ENCODE results near the gene ECSIT. TPM values are rescaled to one million over a fixed set of nuclear protein-coding genes. Genes with fewer than 3 reads are reported as not detected.

Gene ECSIT
- total and polyA plus RNA-seq, 10 donors: 30.2 to 55.1 (median 36.3) TPM

DNA sequence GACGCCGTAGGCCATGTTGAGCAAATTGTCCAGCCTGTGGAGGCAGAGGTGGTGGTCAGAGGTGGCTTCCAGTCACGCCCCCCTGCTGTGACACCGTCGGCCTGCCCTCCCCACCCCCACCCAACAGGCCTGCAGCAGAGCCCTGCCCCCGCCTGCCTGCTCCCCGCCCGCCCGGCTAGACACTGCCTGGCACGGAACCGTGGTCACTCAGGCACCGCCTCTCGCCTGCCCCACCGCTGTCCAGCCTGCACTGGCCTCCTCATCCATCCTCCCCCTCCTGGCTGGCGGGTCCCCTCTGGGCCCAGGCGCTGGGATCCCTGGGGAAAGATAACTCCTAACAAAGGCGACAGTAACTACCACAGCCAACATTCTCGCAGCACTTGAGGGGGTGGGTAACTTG is 71.8 kb downstream of the ECSIT start:
- H3K27ac ChIP-seq: no peak overlapping the region
- TF ChIP-seq POLR2A (IDR thresholded peaks at IDR 0.05) (no peak), POLR2AphosphoS5 (IDR thresholded peaks at IDR 0.05) (no peak)
- TF ChIP-seq, protein P1, sequence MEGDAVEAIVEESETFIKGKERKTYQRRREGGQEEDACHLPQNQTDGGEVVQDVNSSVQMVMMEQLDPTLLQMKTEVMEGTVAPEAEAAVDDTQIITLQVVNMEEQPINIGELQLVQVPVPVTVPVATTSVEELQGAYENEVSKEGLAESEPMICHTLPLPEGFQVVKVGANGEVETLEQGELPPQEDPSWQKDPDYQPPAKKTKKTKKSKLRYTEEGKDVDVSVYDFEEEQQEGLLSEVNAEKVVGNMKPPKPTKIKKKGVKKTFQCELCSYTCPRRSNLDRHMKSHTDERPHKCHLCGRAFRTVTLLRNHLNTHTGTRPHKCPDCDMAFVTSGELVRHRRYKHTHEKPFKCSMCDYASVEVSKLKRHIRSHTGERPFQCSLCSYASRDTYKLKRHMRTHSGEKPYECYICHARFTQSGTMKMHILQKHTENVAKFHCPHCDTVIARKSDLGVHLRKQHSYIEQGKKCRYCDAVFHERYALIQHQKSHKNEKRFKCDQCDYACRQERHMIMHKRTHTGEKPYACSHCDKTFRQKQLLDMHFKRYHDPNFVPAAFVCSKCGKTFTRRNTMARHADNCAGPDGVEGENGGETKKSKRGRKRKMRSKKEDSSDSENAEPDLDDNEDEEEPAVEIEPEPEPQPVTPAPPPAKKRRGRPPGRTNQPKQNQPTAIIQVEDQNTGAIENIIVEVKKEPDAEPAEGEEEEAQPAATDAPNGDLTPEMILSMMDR (IDR thresholded peaks at IDR 0.05 in 8 of 11, conservative IDR thresholded peaks at IDR 0.05 in 3 of 11): no peak
- H3K27me3 ChIP-seq (replicated peaks in 1 of 7): peaks cover 0 to 34% (median 7%) of the 10 kb centered on the region in 7 donors
- intact Hi-C loops (cut with DNase I; ENCODE audit: low total_unique reads): no loop called here
- WGBS, 5 donors: 46 to 65% (median 51%) methylated on average over 14 to 18 of the region's 18 CpGs
- no peak overlapping the region for H3K4me3 ChIP-seq
- H3K9me3 ChIP-seq: no peaks in the 10 kb centered on the region
- no peak for DNase-seq
- H3K36me3 ChIP-seq: no peaks in the 10 kb centered on the region
- H3K4me1 ChIP-seq: peaks cover 0 to 6% (median under 1%) of the 10 kb centered on the region in 6 donors

DNA sequence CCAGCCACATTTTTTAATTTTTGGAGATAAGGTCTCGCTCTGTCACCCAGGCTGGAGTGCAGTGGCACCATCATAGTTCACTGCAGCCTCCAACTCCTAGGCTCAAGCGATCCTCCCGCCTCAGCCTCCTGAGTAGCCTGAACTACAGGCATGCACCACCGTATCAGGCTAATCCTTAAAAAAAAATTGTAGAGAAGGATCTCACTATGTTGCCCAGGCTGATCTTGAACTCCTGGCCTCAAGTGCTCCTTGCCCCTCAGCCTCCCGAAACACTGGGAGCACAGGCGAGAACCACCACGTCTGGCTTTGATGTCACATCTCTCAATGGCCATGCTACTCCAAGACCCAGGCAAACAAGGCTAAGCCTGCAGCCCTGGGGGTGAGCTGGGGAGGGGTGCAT is 72.3 kb downstream of the ECSIT start:
- H3K4me1 ChIP-seq: peaks cover 0 to 6% (median 2%) of the 10 kb centered on the region in 6 donors
- H3K9me3 ChIP-seq: no peaks in the 10 kb centered on the region
- TF ChIP-seq POLR2A (IDR thresholded peaks at IDR 0.05) (no peak), POLR2AphosphoS5 (IDR thresholded peaks at IDR 0.05) (no peak)
- TF ChIP-seq, protein P1 (IDR thresholded peaks at IDR 0.05 in 8 of 11, conservative IDR thresholded peaks at IDR 0.05 in 3 of 11): no peak
- no peak overlapping the region for H3K4me3 ChIP-seq
- no peak for DNase-seq
- intact Hi-C loops (cut with DNase I; ENCODE audit: low total_unique reads): no loop called here
- H3K36me3 ChIP-seq: no peaks in the 10 kb centered on the region
- peaks cover 0 to 35% (median 7%) of the 10 kb centered on the region in 7 donors for H3K27me3 ChIP-seq (replicated peaks in 1 of 7)
- H3K27ac ChIP-seq: no peak overlapping the region
- 88 to 99% (median 89%) methylated on average over 7 of the region's 7 CpGs for WGBS, 5 donors

Small RNAs within 50 kb of the gene (microRNA-seq; reads per million reads assigned to microRNA genes)
- gene MIR7974: 0 reads per million in 3 donors

Small RNAs within 50 kb of the gene (small RNA-seq; reads per million reads assigned to genes)
- gene MIR7974: 0 to 0.98 (median 0.50) reads per million in 4 donors
- 0 to 0.21 (median 0.03) reads per million in 4 donors for gene RN7SL833P

Other genes starting within 250 kb of the ECSIT start
- not detected for gene TSPAN16, start 233.0 kb downstream of the ECSIT start, total RNA-seq
- not detected for gene TSPAN16, start 233.0 kb downstream of the ECSIT start, polyA plus RNA-seq
- 10 to 100 TPM; 26.7 to 51.3 (median 43.5) TPM for gene RAB3D, start 189.5 kb downstream of the ECSIT start, total RNA-seq
- 1 to 10 TPM; 2.5 to 6.4 (median 3.3) TPM for gene RAB3D, start 189.5 kb downstream of the ECSIT start, polyA plus RNA-seq
- gene TMEM205, start 182.9 kb downstream of the ECSIT start, total RNA-seq: 100 to 1,000 TPM in 3 of 7 donors, 10 to 100 TPM in 4; 44.1 to 143 (median 54.2) TPM
- gene TMEM205, start 182.9 kb downstream of the ECSIT start, polyA plus RNA-seq: 10 to 100 TPM; 65.8 to 82.0 (median 73.4) TPM
- 10 to 100 TPM; 40.1 to 57.5 (median 51.3) TPM for gene CCDC159, start 182.6 kb downstream of the ECSIT start, total RNA-seq
- 10 to 100 TPM; 34.7 to 83.7 (median 73.9) TPM for gene CCDC159, start 182.6 kb downstream of the ECSIT start, polyA plus RNA-seq
- 10 to 100 TPM; 19.0 to 41.0 (median 26.6) TPM for gene PLPPR2, start 173.7 kb downstream of the ECSIT start, total RNA-seq
- 10 to 100 TPM in 1 of 3 donors, 1 to 10 TPM in 2; 4.2 to 10.8 (median 8.5) TPM for gene PLPPR2, start 173.7 kb downstream of the ECSIT start, polyA plus RNA-seq
- 1 to 10 TPM; 2.7 to 6.0 (median 4.0) TPM for gene SWSAP1, start 154.5 kb downstream of the ECSIT start, total RNA-seq
- gene SWSAP1, start 154.5 kb downstream of the ECSIT start, polyA plus RNA-seq: 1 to 10 TPM; 7.0 to 9.3 (median 8.3) TPM
- 10 to 100 TPM; 15.0 to 24.0 (median 19.9) TPM for gene EPOR, start 144.8 kb downstream of the ECSIT start, total RNA-seq
- 1 to 10 TPM; 4.5 to 8.2 (median 5.6) TPM for gene EPOR, start 144.8 kb downstream of the ECSIT start, polyA plus RNA-seq
- gene RGL3, start 109.8 kb downstream of the ECSIT start, total RNA-seq: 10 to 100 TPM; 17.9 to 57.7 (median 37.8) TPM
- gene RGL3, start 109.8 kb downstream of the ECSIT start, polyA plus RNA-seq: 10 to 100 TPM in 2 of 3 donors, 1 to 10 TPM in 1; 5.1 to 16.4 (median 11.2) TPM
- 1 to 10 TPM in 3 of 7 donors, under 1 TPM in 4; 0.23 to 2.3 (median 0.85) TPM for gene ODAD3, start 94.0 kb downstream of the ECSIT start, total RNA-seq
- gene ODAD3, start 94.0 kb downstream of the ECSIT start, polyA plus RNA-seq: 1 to 10 TPM in 2 of 3 donors, under 1 TPM in 1; 0.59 to 2.1 (median 1.7) TPM
- 100 to 1,000 TPM; 114 to 258 (median 230) TPM for gene PRKCSH, start 93.5 kb downstream of the ECSIT start, total RNA-seq
- 100 to 1,000 TPM in 1 of 3 donors, 10 to 100 TPM in 2; 80.3 to 105 (median 86.0) TPM for gene PRKCSH, start 93.5 kb downstream of the ECSIT start, polyA plus RNA-seq
- gene ELAVL3, start 48.1 kb downstream of the ECSIT start, total RNA-seq: not detected
- under 1 TPM in 1 of 3 donors, not detected in 2; 0.02 TPM for gene ELAVL3, start 48.1 kb downstream of the ECSIT start, polyA plus RNA-seq
- 10 to 100 TPM in 2 of 7 donors, 1 to 10 TPM in 5; 6.9 to 11.8 (median 9.0) TPM for gene ZNF653, start 23.3 kb downstream of the ECSIT start, total RNA-seq
- gene ZNF653, start 23.3 kb downstream of the ECSIT start, polyA plus RNA-seq: 10 to 100 TPM in 1 of 3 donors, 1 to 10 TPM in 2; 3.5 to 11.6 (median 8.8) TPM
- gene CNN1, start 9.7 kb upstream of the ECSIT start, total RNA-seq: 1 to 10 TPM; 1.5 to 9.7 (median 7.7) TPM
- 10 to 100 TPM in 2 of 3 donors, 1 to 10 TPM in 1; 5.3 to 13.0 (median 12.6) TPM for gene CNN1, start 9.7 kb upstream of the ECSIT start, polyA plus RNA-seq
- gene ELOF1, start 30.1 kb upstream of the ECSIT start, total RNA-seq: 10 to 100 TPM; 21.8 to 44.6 (median 36.3) TPM
- gene ELOF1, start 30.1 kb upstream of the ECSIT start, polyA plus RNA-seq: 10 to 100 TPM; 63.1 to 77.1 (median 67.8) TPM
- gene ACP5, start 48.5 kb upstream of the ECSIT start, total RNA-seq: 10 to 100 TPM; 41.7 to 74.4 (median 64.5) TPM
- gene ACP5, start 48.5 kb upstream of the ECSIT start, polyA plus RNA-seq: 100 to 1,000 TPM in 2 of 3 donors, 10 to 100 TPM in 1; 91.6 to 332 (median 200) TPM
- 10 to 100 TPM; 11.6 to 14.5 (median 12.9) TPM for gene ZNF627, start 68.3 kb upstream of the ECSIT start, total RNA-seq
- gene ZNF627, start 68.3 kb upstream of the ECSIT start, polyA plus RNA-seq: 1 to 10 TPM; 4.5 to 8.6 (median 8.1) TPM
- 1 to 10 TPM; 2.9 to 5.2 (median 4.2) TPM for gene ZNF823, start 209.8 kb upstream of the ECSIT start, total RNA-seq
- gene ZNF823, start 209.8 kb upstream of the ECSIT start, polyA plus RNA-seq: 1 to 10 TPM; 1.3 to 2.1 (median 1.8) TPM
- 10 to 100 TPM in 6 of 7 donors, 1 to 10 TPM in 1; 8.0 to 17.4 (median 12.6) TPM for gene ZNF441, start 237.9 kb upstream of the ECSIT start, total RNA-seq
- gene ZNF441, start 237.9 kb upstream of the ECSIT start, polyA plus RNA-seq: 1 to 10 TPM; 5.0 to 8.1 (median 6.2) TPM